Pancreas (tissue), 10 donors: ENCODE results near the gene BACE2. TPM values are rescaled to one million over a fixed set of nuclear protein-coding genes. Genes with fewer than 3 reads are reported as not detected.
A peak's percentile ranks its signal among the peaks of the same experiment; 100 is the strongest.

ENCODE experiments used
- ATAC-seq, 4 donors: fragments of 200-7000 bp; cut with Tn5 transposase; one replicate each; pipeline versions ENCODE4 v1.8.0 to v1.9.1; 2020; ENCODE audit warnings: mild to moderate bottlenecking in 4 of 4, moderate library complexity in 4 of 4
- DNase-seq, 6 donors: peaks; one replicate each; pipeline ENCODE4 v3.0.0-alpha.2; 2020
- FAIRE-seq: peaks from 2 replicates; lab custom pipeline; 2012; peaks lifted over from hg19 to GRCh38; lab: Jason Lieb, UNC
- H3K27ac ChIP-seq, 4 donors: fragments of 200-600 bp; sonication (generic); 1 replicate in 3 of 4; 2 replicates in 1 of 4; pipeline versions ENCODE4 v1.5.0 to v1.8.0; 2020
- H3K27me3 ChIP-seq, 4 donors: fragments of 200-600 bp; one replicate each; pipeline ENCODE4 v1.8.0; 2021
- H3K36me3 ChIP-seq, 3 donors: fragments of 200-600 bp; sonication (generic) in 1 of 3; one replicate each; pipeline versions ENCODE4 v1.5.0 to v1.8.0; 2020 to 2021
- H3K4me1 ChIP-seq, 3 donors: fragments of 200-600 bp; one replicate each; pipeline ENCODE4 v1.8.0; 2021
- H3K4me3 ChIP-seq, 4 donors: fragments of 200-600 bp; sonication (generic) in 2 of 4; one replicate each; pipeline versions ENCODE4 v1.5.0 to v1.8.0; 2020 to 2021
- H3K9me3 ChIP-seq, 4 donors: fragments of 200-600 bp; one replicate each; pipeline ENCODE4 v1.8.0; 2021
- WGBS, 2 donors: extraction: QIAGEN DNeasy Blood & Tissue Kit; methylation state at CpG; one replicate each; pipeline ENCODE4 v1.1.7; 2013; 5-methylcytosine and 5-hydroxymethylcytosine counted together
- intact Hi-C, 3 donors: fragments of 100-400 bp; cut with DNase I; formaldehyde crosslinking; loops; one replicate each; pipeline versions ENCODE4 v1.11.1 to v1.14.2; 2022
- microRNA-seq, 2 donors: library from miRNA; unstranded; fragments of <30 nt; microRNA quantifications; one replicate each; pipeline versions ENCODE4 to v1.1.0, GENCODE V29; 2019 to 2020
- polyA plus RNA-seq, 2 donors: library from polyadenylated mRNA; stranded (reverse); fragments of 200-250 nt; gene quantifications; one replicate each; pipeline ENCODE4 v1.2.3, GENCODE V29; 2013
- total RNA-seq, 6 donors: library from RNA; stranded (reverse); fragmentation: NEBNext Ultra II Directional in 4 of 6; extraction: Animal tissue kit (Norgen Biotek cat#: 25700) in 4 of 6; gene quantifications; one replicate each; pipeline versions ENCODE4 v1.2.1 to v1.2.4, GENCODE V29; 2021 to 2023
- TF ChIP-seq, protein P1 (sequence below), 4 donors: fragments of 200-600 bp; sonication (generic) in 3 of 4; IDR thresholded peaks; one replicate each; pipeline versions ENCODE4 v1.5.0 to v1.8.0; 2021; ENCODE audit warnings: antibody characterized with exemption in 4 of 4
- donor health status: healthy with polysubstance abuse.
- donor health status: DM: no; HTN: no; CAD: no; lungs with moderate emphysema.
- donor health status: DM: no; HTN: no; CAD: no.
- donor health status: control.
- donor health status: control.
- donor health status: Bipolar disorder and iron deficiency.
- donor health status: DM: yes; HTN: yes; CAD: no.
- donor health status: DM: no; HTN: no; CAD: no.
- donor health status: DM: no; HTN: no; CAD: no.
- donor health status: DM: yes; HTN: yes; CAD: no.

The BACE2 gene
- total and polyA plus RNA-seq, 8 donors = 14.4 to 85.6 (median 42.9) TPM

DNA sequence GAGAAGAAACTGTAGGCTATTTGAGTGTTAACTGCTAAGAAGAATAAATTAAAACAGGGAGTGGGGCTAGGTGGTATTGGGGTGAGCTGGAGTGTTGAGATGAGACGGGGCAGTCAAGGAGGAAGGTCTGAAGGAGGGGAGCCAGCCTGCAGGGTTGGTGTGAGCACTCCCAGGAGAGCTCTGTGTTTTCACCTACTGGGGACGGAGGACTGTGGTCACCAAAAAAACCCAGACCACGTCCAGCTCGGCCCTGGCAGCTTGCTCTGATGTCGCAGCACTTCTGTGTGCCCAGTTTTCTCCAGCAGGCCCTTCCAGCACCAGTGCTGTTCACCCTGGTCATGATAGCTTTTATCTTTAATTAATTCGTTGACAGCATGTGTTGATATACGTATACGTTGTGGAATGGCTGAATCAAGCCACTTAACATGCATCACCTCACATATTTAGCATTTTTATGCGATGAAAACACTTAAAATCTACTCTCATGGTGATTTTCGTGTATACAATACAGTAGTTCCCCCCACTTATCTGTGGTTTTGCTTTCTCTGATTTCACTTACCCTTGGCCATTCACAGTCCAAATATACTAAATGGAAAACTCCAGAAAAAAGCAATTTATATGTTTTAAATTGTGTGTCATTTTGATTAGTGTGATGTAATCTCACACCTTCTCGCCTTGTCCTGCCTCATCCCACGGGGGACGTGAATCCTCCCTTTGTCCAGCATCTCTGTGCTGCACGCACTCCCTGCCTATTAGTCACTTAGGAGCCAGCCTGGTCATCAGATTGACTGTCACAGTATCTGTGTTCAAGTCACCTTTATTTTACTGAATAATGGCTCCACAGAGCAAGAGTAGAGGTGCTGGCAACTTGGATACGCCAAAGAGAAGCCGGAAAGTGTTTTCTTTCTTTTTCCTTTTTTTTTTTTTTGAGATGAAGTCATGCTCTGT is 161.0 kb downstream of the BACE2 start:
- H3K27me3 ChIP-seq = no peaks in the 10 kb centered on the region
- H3K36me3 ChIP-seq = peaks cover 0 to 4% (median 0%) of the 10 kb centered on the region in 3 donors
- peaks cover 20 to 37% (median 32%) of the 10 kb centered on the region in 3 donors for H3K4me1 ChIP-seq
- H3K27ac ChIP-seq = no peak overlapping the region
- TF ChIP-seq, protein P1, sequence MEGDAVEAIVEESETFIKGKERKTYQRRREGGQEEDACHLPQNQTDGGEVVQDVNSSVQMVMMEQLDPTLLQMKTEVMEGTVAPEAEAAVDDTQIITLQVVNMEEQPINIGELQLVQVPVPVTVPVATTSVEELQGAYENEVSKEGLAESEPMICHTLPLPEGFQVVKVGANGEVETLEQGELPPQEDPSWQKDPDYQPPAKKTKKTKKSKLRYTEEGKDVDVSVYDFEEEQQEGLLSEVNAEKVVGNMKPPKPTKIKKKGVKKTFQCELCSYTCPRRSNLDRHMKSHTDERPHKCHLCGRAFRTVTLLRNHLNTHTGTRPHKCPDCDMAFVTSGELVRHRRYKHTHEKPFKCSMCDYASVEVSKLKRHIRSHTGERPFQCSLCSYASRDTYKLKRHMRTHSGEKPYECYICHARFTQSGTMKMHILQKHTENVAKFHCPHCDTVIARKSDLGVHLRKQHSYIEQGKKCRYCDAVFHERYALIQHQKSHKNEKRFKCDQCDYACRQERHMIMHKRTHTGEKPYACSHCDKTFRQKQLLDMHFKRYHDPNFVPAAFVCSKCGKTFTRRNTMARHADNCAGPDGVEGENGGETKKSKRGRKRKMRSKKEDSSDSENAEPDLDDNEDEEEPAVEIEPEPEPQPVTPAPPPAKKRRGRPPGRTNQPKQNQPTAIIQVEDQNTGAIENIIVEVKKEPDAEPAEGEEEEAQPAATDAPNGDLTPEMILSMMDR (IDR thresholded peaks at IDR 0.05) = no peak
- DNase-seq = peak in 1 of 6 donors; percentile 48
- 80 to 84% methylated on average over 16 of the region's 16 CpGs for WGBS, 2 donors
- no peak overlapping the region for H3K4me3 ChIP-seq
- intact Hi-C loops = no loop called here
- no peaks in the 10 kb centered on the region for H3K9me3 ChIP-seq
- no peak for ATAC-seq
- FAIRE-seq = no peak

Small RNA genes within 50 kb of the gene (microRNA-seq; reads per million reads assigned to microRNA genes)
- gene MIR3197 = 0 reads per million in 2 donors

Other genes starting within 250 kb of the BACE2 start
- 100 to 1,000 TPM in 4 of 6 donors, 10 to 100 TPM in 2; 80.5 to 142 (median 112) TPM for gene FAM3B, start 148.6 kb downstream of the BACE2 start, total RNA-seq
- 100 to 1,000 TPM in 1 of 2 donors, 10 to 100 TPM in 1; 71.9 to 107 TPM for gene FAM3B, start 148.6 kb downstream of the BACE2 start, polyA plus RNA-seq
- 1 to 10 TPM; 2.0 to 5.4 (median 4.5) TPM for gene MX2, start 193.9 kb downstream of the BACE2 start, total RNA-seq
- 1 to 10 TPM; 3.2 to 3.3 TPM for gene MX2, start 193.9 kb downstream of the BACE2 start, polyA plus RNA-seq